ENCODE data around the gene ARHGAP18.

ARHGAP18 gene

GRCh38 chr6:129592516-129593232 is 117.3 kb downstream of the ARHGAP18 start:
- no peak for DNase-seq (ENCODE audit: low read depth)
- H3K4me3 ChIP-seq (replicated peaks; ENCODE audit: low read depth, low read length): no peak overlapping the region
- TF ChIP-seq CTCF (IDR thresholded peaks at IDR 0.05; ENCODE audit: low read length, missing control alignments): no peak

DNA sequence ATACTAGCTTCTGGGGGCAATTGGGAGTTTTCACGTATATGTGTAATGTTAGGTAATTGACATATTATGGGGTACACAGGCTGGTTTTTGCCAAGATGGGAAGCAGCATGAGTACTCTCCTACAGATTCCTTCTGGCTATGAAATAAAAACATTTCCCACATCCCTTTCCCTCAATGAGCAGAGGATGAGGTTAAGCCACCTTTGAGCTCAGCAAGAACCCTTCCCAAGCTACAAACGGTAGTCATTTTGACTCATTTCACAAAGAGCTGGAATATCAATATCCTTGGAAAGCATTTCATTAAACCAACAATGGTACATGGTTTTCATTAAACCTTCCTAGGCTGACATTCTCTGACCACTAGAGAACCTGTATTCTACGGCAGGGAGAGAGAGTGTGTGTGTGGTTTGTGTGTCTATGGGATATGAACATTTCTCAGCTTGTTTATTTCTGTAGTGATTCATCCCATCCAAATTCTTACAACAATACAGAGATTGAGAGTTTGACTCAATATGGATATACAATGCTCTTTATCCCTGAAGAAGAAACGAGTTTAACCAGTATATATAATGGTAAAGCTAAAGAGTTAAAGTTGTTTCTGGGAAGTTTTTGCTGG is 119.5 kb downstream of the ARHGAP18 start:
- no peak overlapping the region for H3K4me3 ChIP-seq (replicated peaks; ENCODE audit: low read depth, low read length)
- no peak for TF ChIP-seq CTCF (IDR thresholded peaks at IDR 0.05; ENCODE audit: low read length, missing control alignments)
- DNase-seq (ENCODE audit: low read depth): peak; percentile 68

- no peak for DNase-seq (ENCODE audit: low read depth)
- no peak overlapping the region for H3K4me3 ChIP-seq (replicated peaks; ENCODE audit: low read depth, low read length)
- no peak for TF ChIP-seq CTCF (IDR thresholded peaks at IDR 0.05; ENCODE audit: low read length, missing control alignments)
Measured at GRCh38 chr6:129586815-129587214, 123.2 kb downstream of the ARHGAP18 start.

DNA sequence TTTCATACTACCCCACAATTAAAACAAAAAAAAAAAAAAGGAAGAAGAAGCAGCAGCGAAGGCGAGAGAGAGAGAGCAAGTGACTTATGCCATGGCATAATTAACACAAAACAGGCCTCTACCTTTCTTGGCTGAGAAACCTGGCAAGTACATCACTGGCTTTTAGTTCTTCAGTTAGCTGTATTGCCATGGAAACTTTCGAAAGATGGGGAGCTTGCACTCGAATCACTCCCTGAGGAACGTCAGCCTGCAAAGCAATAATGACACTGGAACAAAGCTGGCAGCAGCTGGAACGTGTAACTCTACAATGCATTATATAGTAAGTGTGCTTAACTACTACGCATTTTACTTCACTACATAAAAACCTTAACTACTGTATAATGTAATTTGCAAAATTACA is 126.1 kb downstream of the ARHGAP18 start:
- H3K4me3 ChIP-seq (replicated peaks; ENCODE audit: low read depth, low read length): no peak overlapping the region
- no peak for DNase-seq (ENCODE audit: low read depth)
- TF ChIP-seq CTCF (IDR thresholded peaks at IDR 0.05; ENCODE audit: low read length, missing control alignments): no peak

DNA sequence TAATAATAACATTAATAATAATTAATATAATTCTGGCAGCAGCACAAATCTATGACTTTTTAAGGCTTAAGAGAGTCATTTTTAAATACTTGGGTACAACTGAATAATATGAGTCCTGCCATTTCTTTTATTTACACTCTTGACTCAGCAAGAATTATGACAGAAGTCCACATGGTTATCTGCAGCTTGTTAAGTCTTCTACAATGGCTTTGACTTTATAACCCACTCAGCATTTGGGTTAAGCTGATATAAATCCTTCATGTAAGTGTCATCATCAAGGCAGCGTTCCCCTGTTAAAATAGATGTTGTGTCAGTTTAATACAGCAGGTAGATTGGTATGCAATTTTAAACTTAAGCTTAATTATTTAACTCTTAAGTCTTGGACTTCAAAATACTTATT is 131.7 kb downstream of the ARHGAP18 start:
- no peak for TF ChIP-seq CTCF (IDR thresholded peaks at IDR 0.05; ENCODE audit: low read length, missing control alignments)
- no peak for DNase-seq (ENCODE audit: low read depth)
- no peak overlapping the region for H3K4me3 ChIP-seq (replicated peaks; ENCODE audit: low read depth, low read length)

- DNase-seq (ENCODE audit: low read depth): no peak
- no peak for TF ChIP-seq CTCF (IDR thresholded peaks at IDR 0.05; ENCODE audit: low read length, missing control alignments)
- H3K4me3 ChIP-seq (replicated peaks; ENCODE audit: low read depth, low read length): no peak overlapping the region
Measured at GRCh38 chr6:129577691-129578090, 132.3 kb downstream of the ARHGAP18 start.

- TF ChIP-seq CTCF (IDR thresholded peaks at IDR 0.05; ENCODE audit: low read length, missing control alignments): no peak
- no peak for DNase-seq (ENCODE audit: low read depth)
- H3K4me3 ChIP-seq (replicated peaks; ENCODE audit: low read depth, low read length): no peak overlapping the region
Measured at GRCh38 chr6:129576456-129576855, 133.5 kb downstream of the ARHGAP18 start.

Data from fibroblast of pulmonary artery (primary cell).